ENCODE measurements around the gene ERICH2. TPM values are rescaled to one million over a fixed set of nuclear protein-coding genes. Genes with fewer than 3 reads are reported as not detected.

The ERICH2 gene
- polyA plus RNA-seq, 1 experiment, result not detected

GRCh38 chr2:170736628-170737027 is 33.5 kb upstream of the ERICH2 start:
- ChIA-PET POLR2A (no interaction called here), CTCF (interaction anchor here (1.1 kb wide), 1 partner anchor 19 kb away, joined by 3 read pairs; no protein-coding TSS in a partner anchor)
- H3K9me3 ChIP-seq (ENCODE audit: control insufficient read depth, insufficient read depth, low read length), result no peaks in the 10 kb centered on the region; the same call in none of the 2 replicates
- no peak overlapping the region for H3K27ac ChIP-seq (ENCODE audit: low read depth, low read length)
- no peak overlapping the region for H3K4me3 ChIP-seq (ENCODE audit: low read depth, low read length)
- DNase-seq (ENCODE audit: low read depth, low spot score), result no peak
- TF ChIP-seq CTCF (IDR thresholded peaks at IDR 0.05; ENCODE audit: low read depth, low read length), result no peak
- no peaks in the 10 kb centered on the region for H3K27me3 ChIP-seq (ENCODE audit: control insufficient read depth, insufficient read depth, low read length)

DNA sequence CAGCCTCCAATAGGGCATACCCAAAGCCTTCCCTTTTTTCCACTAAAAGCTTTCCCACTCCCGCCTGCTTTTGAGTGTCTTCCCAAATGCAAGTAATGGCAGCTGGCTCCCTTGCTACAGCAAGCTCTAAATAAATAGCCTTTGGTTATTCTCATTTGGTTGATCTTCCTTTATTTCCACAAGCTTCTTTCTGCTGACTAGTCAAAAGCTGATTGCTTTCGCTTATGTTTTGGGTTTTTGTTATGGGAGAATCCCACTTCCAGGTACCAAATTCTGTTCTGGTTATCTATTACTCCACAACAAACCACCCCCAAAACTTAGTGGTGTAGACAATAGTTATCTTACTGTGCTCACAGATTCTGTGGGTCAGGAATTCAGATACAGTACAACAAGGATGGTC is 32.8 kb upstream of the ERICH2 start:
- DNase-seq (ENCODE audit: low read depth, low spot score), result no peak
- Histone ChIP-seq H3K27me3 (ENCODE audit: control insufficient read depth, insufficient read depth, low read length) (no peaks in the 10 kb centered on the region), H3K9me3 (ENCODE audit: control insufficient read depth, insufficient read depth, low read length) (no peaks in the 10 kb centered on the region; the same call in none of the 2 replicates), H3K4me3 (ENCODE audit: low read depth, low read length) (no peak overlapping the region), H3K27ac (ENCODE audit: low read depth, low read length) (no peak overlapping the region)
- no peak for TF ChIP-seq CTCF (IDR thresholded peaks at IDR 0.05; ENCODE audit: low read depth, low read length)
- POLR2A ChIA-PET, result no interaction called here
- CTCF ChIA-PET, result interaction anchor here (1.1 kb wide), 1 partner anchor 20 kb away, joined by 3 read pairs; no protein-coding TSS in a partner anchor

DNA sequence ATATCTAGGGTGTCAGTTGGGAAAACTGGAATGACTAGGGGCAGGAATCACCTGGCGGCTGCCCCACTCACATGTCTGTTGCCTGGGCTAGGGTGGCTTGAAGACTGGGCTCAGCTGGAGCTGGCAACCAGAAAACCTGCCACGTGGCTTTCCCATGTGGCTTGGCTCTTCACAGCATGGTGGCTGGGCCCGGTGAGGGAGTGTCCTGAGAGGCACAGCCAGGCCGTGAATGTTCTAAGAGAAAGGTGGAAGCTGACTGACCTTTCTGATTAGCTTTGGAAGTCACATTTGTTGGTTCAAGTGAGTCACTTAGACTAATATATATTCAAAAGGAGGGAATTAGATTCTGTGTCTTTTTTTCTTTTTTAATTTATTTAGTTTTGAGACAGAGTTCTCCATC is 32.4 kb upstream of the ERICH2 start:
- no peak for DNase-seq (ENCODE audit: low read depth, low spot score)
- no peaks in the 10 kb centered on the region; the same call in none of the 2 replicates for H3K9me3 ChIP-seq (ENCODE audit: control insufficient read depth, insufficient read depth, low read length)
- no peaks in the 10 kb centered on the region for H3K27me3 ChIP-seq (ENCODE audit: control insufficient read depth, insufficient read depth, low read length)
- H3K4me3 ChIP-seq (ENCODE audit: low read depth, low read length), result no peak overlapping the region
- POLR2A ChIA-PET, result no interaction called here
- CTCF ChIA-PET, result interaction anchor here (0.7 to 1.1 kb wide), 2 partner anchors 20 to 502 kb away, joined by 3 read pairs; no protein-coding TSS in a partner anchor
- no peak overlapping the region for H3K27ac ChIP-seq (ENCODE audit: low read depth, low read length)
- no peak for TF ChIP-seq CTCF (IDR thresholded peaks at IDR 0.05; ENCODE audit: low read depth, low read length)

GRCh38 chr2:170739048-170739447 is 31.1 kb upstream of the ERICH2 start:
- POLR2A ChIA-PET, result interaction anchor here (0.5 to 1.1 kb wide), 3 partner anchors 9 to 75 kb away, joined by 3 to 9 read pairs (median 4); no protein-coding TSS in a partner anchor
- H3K27ac ChIP-seq (ENCODE audit: low read depth, low read length), result peak overlapping the region; percentile 84
- H3K27me3 ChIP-seq (ENCODE audit: control insufficient read depth, insufficient read depth, low read length), result no peaks in the 10 kb centered on the region
- H3K9me3 ChIP-seq (ENCODE audit: control insufficient read depth, insufficient read depth, low read length), result no peaks in the 10 kb centered on the region; the same call in none of the 2 replicates
- H3K4me3 ChIP-seq (ENCODE audit: low read depth, low read length), result no peak overlapping the region
- peak; percentile 83 for DNase-seq (ENCODE audit: low read depth, low spot score)
- TF ChIP-seq CTCF (IDR thresholded peaks at IDR 0.05; ENCODE audit: low read depth, low read length), result no peak
- CTCF ChIA-PET, result interaction anchor here (0.5 to 2.2 kb wide), 3 partner anchors 24 to 330 kb away, joined by 5 to 9 read pairs (median 8); no protein-coding TSS in a partner anchor

- H3K9me3 ChIP-seq (ENCODE audit: control insufficient read depth, insufficient read depth, low read length), result no peaks in the 10 kb centered on the region; the same call in none of the 2 replicates
- TF ChIP-seq CTCF (IDR thresholded peaks at IDR 0.05; ENCODE audit: low read depth, low read length), result no peak
- no peaks in the 10 kb centered on the region for H3K27me3 ChIP-seq (ENCODE audit: control insufficient read depth, insufficient read depth, low read length)
- no peak for DNase-seq (ENCODE audit: low read depth, low spot score)
- ChIA-PET CTCF (interaction anchor here (0.5 to 2.2 kb wide), 3 partner anchors 23 to 330 kb away, joined by 5 to 9 read pairs (median 8); no protein-coding TSS in a partner anchor), POLR2A (interaction anchor here (0.8 to 1.1 kb wide), 2 partner anchors 8 to 75 kb away, joined by 3 to 4 read pairs; no protein-coding TSS in a partner anchor)
- H3K4me3 ChIP-seq (ENCODE audit: low read depth, low read length), result no peak overlapping the region
- H3K27ac ChIP-seq (ENCODE audit: low read depth, low read length), result no peak overlapping the region
These were observed 30.6 kb upstream of the ERICH2 start for GRCh38 chr2:170739507-170740046.
